HepG2 (cell line): ENCODE results near the gene DPEP2NB. TPM values are rescaled to one million over a fixed set of nuclear protein-coding genes. Genes with fewer than 3 reads are reported as not detected.

ENCODE experiments used
- CCDC6 ChIP-seq: sonication (generic); formaldehyde crosslinking; IDR thresholded peaks from 2 replicates; pipeline ENCODE4 v1.8.1; 2022; ENCODE audit warnings: mild to moderate bottlenecking, missing genetic modification reagents, moderate library complexity
- CREB1 ChIP-seq, 2 experiments: fragments of 450-650 bp in 1 of 2; IDR thresholded peaks; 2 replicates each; pipeline ENCODE4 v1.6.1; 2016 to 2017; ENCODE audit warnings: control low read depth in 1 of 2, mild to moderate bottlenecking in 1 of 2, missing compliant biosample characterization in 1 of 2, missing genetic modification characterization in 1 of 2
- E2F1 ChIP-seq: sonication (generic); formaldehyde crosslinking; IDR thresholded peaks from 2 replicates; pipeline ENCODE4 v1.5.0; 2020; ENCODE audit warnings: missing genetic modification reagents
- SNAPC4 ChIP-seq: sonication (generic); formaldehyde crosslinking; IDR thresholded peaks from 2 replicates; pipeline ENCODE4 v1.4.0; 2020; ENCODE audit warnings: mild to moderate bottlenecking, missing genetic modification reagents
- SP1 ChIP-seq, 2 experiments: fragments of 450-650 bp in 1 of 2; sonication (generic) in 1 of 2; formaldehyde crosslinking in 1 of 2; IDR thresholded peaks; 2 replicates each; pipeline versions ENCODE4 v1.4.0 to v1.6.1; 2016 to 2020; ENCODE audit warnings: missing genetic modification reagents in 1 of 2
- THYN1 ChIP-seq: sonication (generic); formaldehyde crosslinking; IDR thresholded peaks from 2 replicates; pipeline ENCODE4 v1.8.1; 2023; ENCODE audit warnings: low read depth, mild to moderate bottlenecking, moderate library complexity, missing genetic modification reagents, borderline replicate concordance
- ZNF263 ChIP-seq: sonication (generic); formaldehyde crosslinking; IDR thresholded peaks from 2 replicates; pipeline ENCODE4 v1.4.0; 2020; ENCODE audit warnings: missing genetic modification reagents
- ZNF790 ChIP-seq: sonication (generic); formaldehyde crosslinking; IDR thresholded peaks from 2 replicates; pipeline ENCODE4 v1.8.0; 2022; ENCODE audit warnings: missing genetic modification reagents, mild to moderate bottlenecking, borderline replicate concordance
- polyA plus RNA-seq, 8 experiments: library from polyadenylated mRNA; depleted of rRNA in 3 of 8; stranded (reverse) in 7 of 8; unstranded in 1 of 8; fragments of >200 nt; fragmentation: Illumina TruSeq in 4 of 8; extraction: Trizol in 4 of 8; gene quantifications; 2 replicates each; pipeline versions ENCODE4 v1.2.1 to v1.2.3, GENCODE V29; 2011 to 2016; ENCODE audit warnings: low read depth in 4 of 8, missing spikeins in 1 of 8, mixed read lengths in 1 of 8; ENCODE audit not compliant: insufficient read depth in 1 of 8
- total RNA-seq, 5 experiments: library from RNA; depleted of rRNA; stranded (reverse); fragments of >200 nt; fragmentation: Illumina TruSeq; extraction: Trizol; gene quantifications; 2 replicates each; pipeline ENCODE4 v1.2.3, GENCODE V29; 2016; ENCODE audit warnings: low read depth in 1 of 5
- TF ChIP-seq, protein P1 (sequence below): sonication (generic); formaldehyde crosslinking; IDR thresholded peaks from 2 replicates; pipeline ENCODE4 v1.9.0; 2021; ENCODE audit warnings: missing genetic modification reagents, mild to moderate bottlenecking, borderline replicate concordance
- TF ChIP-seq, protein P2 (sequence below): sonication (generic); formaldehyde crosslinking; IDR thresholded peaks from 2 replicates; pipeline ENCODE4 v1.5.0; 2020; ENCODE audit warnings: missing genetic modification reagents
- TF ChIP-seq, protein P3 (sequence below): sonication (generic); formaldehyde crosslinking; conservative IDR thresholded peaks from 2 replicates; pipeline ENCODE4 v1.4.0; 2020; ENCODE audit warnings: missing genetic modification reagents
- TF ChIP-seq, protein P4 (sequence below): sonication (generic); formaldehyde crosslinking; conservative IDR thresholded peaks from 2 replicates; pipeline ENCODE4 v1.8.1; 2023; ENCODE audit warnings: missing genetic modification reagents

The DPEP2NB gene
- total and polyA plus RNA-seq, 2 of the 13 experiments (the other 11 are each of a cell fraction or from before 2014, with no cell fraction given): not detected

DNA sequence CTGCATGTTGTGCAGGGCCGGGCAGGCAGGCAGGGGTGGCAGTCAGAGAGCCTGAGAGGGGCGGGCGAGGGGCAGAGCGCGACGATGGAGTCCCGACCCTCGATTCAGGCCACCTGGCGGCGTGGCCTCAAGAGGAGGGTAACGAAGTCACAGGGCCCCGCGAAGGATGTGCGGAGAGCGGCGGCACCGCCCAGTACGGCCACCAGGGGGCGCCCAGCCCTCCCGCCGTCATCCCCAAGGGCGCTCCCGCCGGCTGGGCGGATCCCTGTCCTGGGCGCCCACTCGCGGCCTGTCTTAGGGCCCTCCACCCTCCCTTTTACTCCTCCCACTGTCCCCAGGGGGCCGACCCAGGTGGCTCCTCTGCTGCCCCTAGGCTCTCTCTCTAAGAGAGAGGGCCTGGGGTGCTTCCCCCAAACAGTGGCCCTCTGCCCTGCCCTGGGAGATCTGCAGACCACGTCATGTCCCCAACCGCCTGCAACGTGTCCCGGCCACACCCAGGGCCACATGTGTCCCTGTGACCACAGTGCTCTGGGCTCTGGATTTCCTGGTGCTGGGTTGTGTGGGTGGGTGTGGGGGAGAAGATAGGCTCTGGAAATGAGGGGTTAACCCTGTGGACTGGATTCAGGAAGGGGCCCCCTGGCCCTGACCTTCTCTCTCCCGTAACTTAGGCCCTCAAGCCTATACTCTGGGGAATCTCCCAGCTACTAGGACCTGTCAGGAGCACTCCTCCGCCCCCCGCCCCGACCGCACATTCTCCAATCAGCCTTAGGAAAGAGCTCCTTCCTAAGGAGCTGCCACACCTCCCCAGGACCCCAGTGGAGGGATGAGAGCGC is 22.3 kb downstream of the DPEP2NB start (continued):
- TF ChIP-seq E2F1: peak; percentile 87
- peak; percentile 42; the same call in 1 of the 2 replicates for TF ChIP-seq SNAPC4
- no peak for TF ChIP-seq ZNF790 (CRISPR knock-in tag)
- TF ChIP-seq, protein P1, sequence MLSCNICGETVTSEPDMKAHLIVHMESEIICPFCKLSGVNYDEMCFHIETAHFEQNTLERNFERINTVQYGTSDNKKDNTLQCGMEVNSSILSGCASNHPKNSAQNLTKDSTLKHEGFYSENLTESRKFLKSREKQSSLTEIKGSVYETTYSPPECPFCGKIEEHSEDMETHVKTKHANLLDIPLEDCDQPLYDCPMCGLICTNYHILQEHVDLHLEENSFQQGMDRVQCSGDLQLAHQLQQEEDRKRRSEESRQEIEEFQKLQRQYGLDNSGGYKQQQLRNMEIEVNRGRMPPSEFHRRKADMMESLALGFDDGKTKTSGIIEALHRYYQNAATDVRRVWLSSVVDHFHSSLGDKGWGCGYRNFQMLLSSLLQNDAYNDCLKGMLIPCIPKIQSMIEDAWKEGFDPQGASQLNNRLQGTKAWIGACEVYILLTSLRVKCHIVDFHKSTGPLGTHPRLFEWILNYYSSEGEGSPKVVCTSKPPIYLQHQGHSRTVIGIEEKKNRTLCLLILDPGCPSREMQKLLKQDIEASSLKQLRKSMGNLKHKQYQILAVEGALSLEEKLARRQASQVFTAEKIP (CRISPR knock-in tag): no peak
- no peak for TF ChIP-seq SP1 (IDR thresholded peaks at IDR 0.05)
- TF ChIP-seq SP1 (CRISPR knock-in tag; IDR thresholded peaks at IDR 0.05): peak; percentile 70
- TF ChIP-seq, protein P2, sequence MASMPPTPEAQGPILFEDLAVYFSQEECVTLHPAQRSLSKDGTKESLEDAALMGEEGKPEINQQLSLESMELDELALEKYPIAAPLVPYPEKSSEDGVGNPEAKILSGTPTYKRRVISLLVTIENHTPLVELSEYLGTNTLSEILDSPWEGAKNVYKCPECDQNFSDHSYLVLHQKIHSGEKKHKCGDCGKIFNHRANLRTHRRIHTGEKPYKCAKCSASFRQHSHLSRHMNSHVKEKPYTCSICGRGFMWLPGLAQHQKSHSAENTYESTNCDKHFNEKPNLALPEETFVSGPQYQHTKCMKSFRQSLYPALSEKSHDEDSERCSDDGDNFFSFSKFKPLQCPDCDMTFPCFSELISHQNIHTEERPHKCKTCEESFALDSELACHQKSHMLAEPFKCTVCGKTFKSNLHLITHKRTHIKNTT (CRISPR knock-in tag): no peak
- peak; percentile 59 for TF ChIP-seq CREB1 (IDR thresholded peaks at IDR 0.05)
- TF ChIP-seq CREB1 (CRISPR knock-in tag; IDR thresholded peaks at IDR 0.05): no peak; the same call in none of the 2 replicates
- TF ChIP-seq ZNF263: peak; percentile 99
- TF ChIP-seq, protein P3, sequence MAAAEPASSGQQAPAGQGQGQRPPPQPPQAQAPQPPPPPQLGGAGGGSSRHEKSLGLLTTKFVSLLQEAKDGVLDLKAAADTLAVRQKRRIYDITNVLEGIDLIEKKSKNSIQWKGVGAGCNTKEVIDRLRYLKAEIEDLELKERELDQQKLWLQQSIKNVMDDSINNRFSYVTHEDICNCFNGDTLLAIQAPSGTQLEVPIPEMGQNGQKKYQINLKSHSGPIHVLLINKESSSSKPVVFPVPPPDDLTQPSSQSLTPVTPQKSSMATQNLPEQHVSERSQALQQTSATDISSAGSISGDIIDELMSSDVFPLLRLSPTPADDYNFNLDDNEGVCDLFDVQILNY (CRISPR knock-in tag): peak; percentile 65; the same call in 1 of the 2 replicates
- no peak for TF ChIP-seq CCDC6
- TF ChIP-seq THYN1 (CRISPR knock-in tag): no peak
- TF ChIP-seq, protein P4, sequence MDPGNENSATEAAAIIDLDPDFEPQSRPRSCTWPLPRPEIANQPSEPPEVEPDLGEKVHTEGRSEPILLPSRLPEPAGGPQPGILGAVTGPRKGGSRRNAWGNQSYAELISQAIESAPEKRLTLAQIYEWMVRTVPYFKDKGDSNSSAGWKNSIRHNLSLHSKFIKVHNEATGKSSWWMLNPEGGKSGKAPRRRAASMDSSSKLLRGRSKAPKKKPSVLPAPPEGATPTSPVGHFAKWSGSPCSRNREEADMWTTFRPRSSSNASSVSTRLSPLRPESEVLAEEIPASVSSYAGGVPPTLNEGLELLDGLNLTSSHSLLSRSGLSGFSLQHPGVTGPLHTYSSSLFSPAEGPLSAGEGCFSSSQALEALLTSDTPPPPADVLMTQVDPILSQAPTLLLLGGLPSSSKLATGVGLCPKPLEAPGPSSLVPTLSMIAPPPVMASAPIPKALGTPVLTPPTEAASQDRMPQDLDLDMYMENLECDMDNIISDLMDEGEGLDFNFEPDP (CRISPR knock-in tag): 0 out of 2 replicates have a peak, but pooled peaks have one; percentile 5
